Sigmoid colon (tissue), 7 donors: ENCODE measurements around the gene MORN5. TPM values are rescaled to one million over a fixed set of nuclear protein-coding genes. Genes with fewer than 3 reads are reported as not detected.

Experiments used
- DNase-seq: peaks from one replicate; pipeline ENCODE4 v3.0.0-alpha.2; 2019
- H3K27ac ChIP-seq, 4 donors: fragments of 200-600 bp; sonication (generic); one replicate each; pipeline ENCODE4 v1.5.1; 2016 to 2019; ENCODE audit warnings: mild to moderate bottlenecking in 1 of 4
- H3K27me3 ChIP-seq, 3 donors: fragments of 200-600 bp; sonication (generic); one replicate each; pipeline ENCODE4 v1.5.1; 2019; ENCODE audit warnings: mild to moderate bottlenecking in 1 of 3
- H3K36me3 ChIP-seq, 4 donors: fragments of 200-600 bp; sonication (generic); one replicate each; pipeline ENCODE4 v1.5.1; 2016 to 2019
- H3K4me1 ChIP-seq, 4 donors: fragments of 200-600 bp; sonication (generic); one replicate each; pipeline ENCODE4 v1.5.1; 2017 to 2019
- H3K4me3 ChIP-seq, 4 donors: fragments of 200-600 bp; sonication (generic); one replicate each; pipeline ENCODE4 v1.5.1; 2017 to 2019; ENCODE audit warnings: mild to moderate bottlenecking in 2 of 4, moderate library complexity in 1 of 4
- H3K9me3 ChIP-seq, 4 donors: fragments of 200-600 bp in 3 of 4; sonication (generic) in 3 of 4; one replicate each; pipeline versions ENCODE4 v1.5.1 to v1.6.1; 2013 to 2019
- EP300 ChIP-seq, 4 donors: sonication (generic); formaldehyde crosslinking; IDR thresholded peaks; one replicate each; pipeline ENCODE4 v1.6.1; 2017; ENCODE audit warnings: antibody characterized with exemption in 4 of 4
- POLR2A ChIP-seq, 2 donors: fragments of 450-650 bp; IDR thresholded peaks; one replicate each; pipeline ENCODE4 v1.6.1; 2016; ENCODE audit warnings: antibody characterized with exemption in 2 of 2, mild to moderate bottlenecking in 2 of 2, moderate library complexity in 2 of 2
- POLR2AphosphoS5 ChIP-seq, 4 donors: sonication (generic); formaldehyde crosslinking; IDR thresholded peaks; one replicate each; pipeline ENCODE4 v1.6.1; 2017; ENCODE audit warnings: antibody characterized with exemption in 4 of 4
- WGBS, 2 donors: extraction: QIAGEN DNeasy Blood & Tissue Kit; methylation state at CpG; one replicate each; pipeline ENCODE4 v1.1.7; 2013; 5-methylcytosine and 5-hydroxymethylcytosine counted together
- intact Hi-C: fragments of 100-400 bp; cut with DNase I; formaldehyde crosslinking; loops from one replicate; pipeline ENCODE4 v1.15.1; 2023
- polyA plus RNA-seq, 3 donors: library from polyadenylated mRNA; stranded (reverse); fragments of 200-250 nt; gene quantifications; one replicate each; pipeline ENCODE4 v1.2.3, GENCODE V29; 2013
- total RNA-seq, 4 donors: library from RNA; depleted of rRNA; stranded (reverse); fragments of >200 nt; gene quantifications; one replicate each; pipeline ENCODE4 v1.1.0, GENCODE V29; 2016
- TF ChIP-seq, protein P1 (sequence below), 4 experiments: fragments of 450-650 bp in 3 of 4; fragments of 200-600 bp in 1 of 4; IDR thresholded peaks; one replicate each; pipeline ENCODE4 v1.5.1; 2016 to 2019; ENCODE audit warnings: antibody characterized with exemption in 4 of 4, mild to moderate bottlenecking in 3 of 4, moderate library complexity in 2 of 4
- donor health status: healthy with polysubstance abuse.
- donor health status: Bipolar disorder and iron deficiency.
- donor health status: healthy.

The MORN5 gene
- total and polyA plus RNA-seq, 7 donors, result 2.4 to 45.7 (median 30.3) TPM; not detected in 1

DNA sequence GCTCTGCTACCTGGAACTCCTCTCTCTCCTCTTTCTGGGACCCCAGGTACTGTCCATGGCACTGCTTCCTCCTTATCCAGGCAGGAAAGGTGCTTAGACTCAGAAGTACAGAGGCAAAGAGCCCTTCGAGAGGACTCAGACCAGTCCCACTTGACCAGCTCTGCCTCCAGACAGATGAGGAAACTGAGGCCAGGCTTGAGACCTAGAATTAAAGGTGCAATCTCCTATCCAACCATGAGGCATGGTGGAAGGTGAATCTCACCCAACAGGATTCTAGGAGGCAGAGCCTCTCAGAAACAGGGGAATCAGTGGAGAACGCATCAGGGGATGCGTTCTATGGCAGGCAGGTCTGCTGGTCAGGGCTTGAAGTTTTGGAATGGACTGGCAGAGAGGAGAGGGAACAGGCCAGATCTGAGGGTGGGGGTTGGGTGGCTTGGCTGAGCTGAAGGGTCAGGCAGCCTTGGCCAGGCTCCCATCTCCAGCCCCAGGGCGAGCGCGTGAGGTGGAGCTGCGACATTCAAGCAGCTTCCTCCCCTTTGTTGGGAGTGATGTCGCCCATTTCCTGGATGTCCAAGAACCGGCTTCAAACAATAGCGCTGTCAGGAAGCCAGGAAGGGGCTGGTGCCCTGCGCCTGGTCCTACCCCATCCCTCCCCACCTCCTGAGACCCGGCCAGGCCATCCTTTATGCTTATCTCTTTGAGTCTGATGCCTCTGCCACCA, 26.3 kb upstream of the MORN5 start:
- Histone ChIP-seq H3K4me3 (no peak overlapping the region), H3K36me3 (no peaks in the 10 kb centered on the region), H3K27ac (no peak overlapping the region), H3K4me1 (peaks cover 0 to 12% (median 11%) of the 10 kb centered on the region in 4 donors), H3K9me3 (no peaks in the 10 kb centered on the region), H3K27me3 (no peaks in the 10 kb centered on the region)
- TF ChIP-seq POLR2A (IDR thresholded peaks at IDR 0.05), result no peak
- no peak for TF ChIP-seq POLR2AphosphoS5 (IDR thresholded peaks at IDR 0.05)
- TF ChIP-seq, protein P1, sequence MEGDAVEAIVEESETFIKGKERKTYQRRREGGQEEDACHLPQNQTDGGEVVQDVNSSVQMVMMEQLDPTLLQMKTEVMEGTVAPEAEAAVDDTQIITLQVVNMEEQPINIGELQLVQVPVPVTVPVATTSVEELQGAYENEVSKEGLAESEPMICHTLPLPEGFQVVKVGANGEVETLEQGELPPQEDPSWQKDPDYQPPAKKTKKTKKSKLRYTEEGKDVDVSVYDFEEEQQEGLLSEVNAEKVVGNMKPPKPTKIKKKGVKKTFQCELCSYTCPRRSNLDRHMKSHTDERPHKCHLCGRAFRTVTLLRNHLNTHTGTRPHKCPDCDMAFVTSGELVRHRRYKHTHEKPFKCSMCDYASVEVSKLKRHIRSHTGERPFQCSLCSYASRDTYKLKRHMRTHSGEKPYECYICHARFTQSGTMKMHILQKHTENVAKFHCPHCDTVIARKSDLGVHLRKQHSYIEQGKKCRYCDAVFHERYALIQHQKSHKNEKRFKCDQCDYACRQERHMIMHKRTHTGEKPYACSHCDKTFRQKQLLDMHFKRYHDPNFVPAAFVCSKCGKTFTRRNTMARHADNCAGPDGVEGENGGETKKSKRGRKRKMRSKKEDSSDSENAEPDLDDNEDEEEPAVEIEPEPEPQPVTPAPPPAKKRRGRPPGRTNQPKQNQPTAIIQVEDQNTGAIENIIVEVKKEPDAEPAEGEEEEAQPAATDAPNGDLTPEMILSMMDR (IDR thresholded peaks at IDR 0.05), result no peak
- TF ChIP-seq EP300 (IDR thresholded peaks at IDR 0.05), result no peak
- peak; percentile 64 for DNase-seq
- intact Hi-C loops, result no loop called here
- 79 to 86% methylated on average over 12 of the region's 12 CpGs for WGBS, 2 donors

DNA sequence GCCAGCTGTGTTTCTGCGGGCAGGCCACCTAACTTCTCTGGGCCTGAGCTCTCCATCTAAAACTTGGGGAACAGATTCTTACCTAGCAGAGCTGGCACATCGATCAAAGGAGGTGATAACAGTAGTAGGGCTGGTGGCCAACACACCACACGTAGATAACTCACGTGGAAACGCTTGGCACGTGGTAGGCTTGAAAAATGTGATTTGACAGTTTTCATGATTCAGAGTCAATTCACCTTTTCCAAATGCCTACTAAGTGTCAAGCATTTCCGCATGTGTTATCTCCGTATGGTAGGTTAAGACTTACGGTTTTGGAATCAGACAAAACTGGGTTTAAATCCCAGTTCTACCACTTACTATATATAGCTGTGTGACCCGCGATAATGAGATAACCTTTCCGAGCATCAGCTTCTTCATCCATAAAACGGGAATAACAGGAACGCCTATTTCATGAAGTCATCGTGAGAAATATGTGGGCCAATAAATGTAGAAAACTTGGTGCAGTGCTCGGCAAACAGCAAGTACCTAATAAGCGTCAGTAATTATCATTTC, 25.6 kb upstream of the MORN5 start:
- H3K4me3 ChIP-seq, result no peak overlapping the region

DNA sequence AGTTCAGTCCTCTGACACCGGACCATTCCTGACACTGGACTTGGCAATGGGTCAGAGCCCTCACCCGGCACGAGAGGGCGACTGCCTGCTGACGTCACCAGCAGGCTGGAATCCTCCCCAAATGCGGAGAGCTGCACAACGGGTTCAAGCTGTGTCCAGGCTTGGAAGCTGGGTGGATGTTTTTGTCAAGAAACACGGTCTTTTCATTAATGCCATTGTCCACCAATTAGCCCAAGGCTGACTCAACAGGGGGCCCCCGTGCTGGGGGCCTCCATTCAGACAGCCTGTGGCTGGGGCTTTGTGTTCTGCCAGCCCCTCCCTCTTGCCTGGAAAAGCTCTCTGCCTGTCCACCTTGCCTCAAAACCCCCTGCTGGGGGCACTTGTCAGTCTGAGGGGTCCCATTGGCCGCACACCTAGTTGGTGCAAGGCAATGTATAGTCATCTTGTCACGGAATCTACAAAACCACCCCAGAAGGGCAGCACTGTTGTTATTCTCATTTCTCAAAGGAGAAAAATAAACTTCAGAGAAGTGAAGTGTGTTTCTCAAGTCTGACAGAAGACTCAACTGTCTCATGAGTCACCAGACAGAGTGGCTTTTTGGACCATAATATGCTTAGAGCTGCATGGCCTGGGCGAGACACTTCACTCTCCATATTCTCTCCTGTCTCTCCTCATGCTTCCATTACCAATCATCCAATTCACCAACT, 24.7 kb upstream of the MORN5 start:
- peaks cover 0 to 12% (median 11%) of the 10 kb centered on the region in 4 donors for H3K4me1 ChIP-seq
- 70 to 77% methylated on average over 12 of the region's 12 CpGs for WGBS, 2 donors
- H3K27me3 ChIP-seq, result no peaks in the 10 kb centered on the region
- no peaks in the 10 kb centered on the region for H3K9me3 ChIP-seq
- H3K4me3 ChIP-seq, result no peak overlapping the region
- peak; percentile 58 for DNase-seq
- H3K27ac ChIP-seq, result no peak overlapping the region
- intact Hi-C loops, result no loop called here
- TF ChIP-seq POLR2AphosphoS5 (IDR thresholded peaks at IDR 0.05), result no peak
- TF ChIP-seq, protein P1 (IDR thresholded peaks at IDR 0.05), result no peak
- TF ChIP-seq EP300 (IDR thresholded peaks at IDR 0.05), result no peak
- TF ChIP-seq POLR2A (IDR thresholded peaks at IDR 0.05), result no peak
- H3K36me3 ChIP-seq, result no peaks in the 10 kb centered on the region

More for the DNA sequence above, 25.6 kb upstream of the MORN5 start:
- no peak for DNase-seq
- 85% methylated on average over 17 of the region's 17 CpGs for WGBS, 2 donors
- Histone ChIP-seq H3K27ac (no peak overlapping the region), H3K36me3 (no peaks in the 10 kb centered on the region), H3K9me3 (no peaks in the 10 kb centered on the region), H3K4me1 (peaks cover 0 to 12% (median 11%) of the 10 kb centered on the region in 4 donors), H3K27me3 (no peaks in the 10 kb centered on the region)
- TF ChIP-seq POLR2A (IDR thresholded peaks at IDR 0.05), result no peak
- intact Hi-C loops, result no loop called here

DNA sequence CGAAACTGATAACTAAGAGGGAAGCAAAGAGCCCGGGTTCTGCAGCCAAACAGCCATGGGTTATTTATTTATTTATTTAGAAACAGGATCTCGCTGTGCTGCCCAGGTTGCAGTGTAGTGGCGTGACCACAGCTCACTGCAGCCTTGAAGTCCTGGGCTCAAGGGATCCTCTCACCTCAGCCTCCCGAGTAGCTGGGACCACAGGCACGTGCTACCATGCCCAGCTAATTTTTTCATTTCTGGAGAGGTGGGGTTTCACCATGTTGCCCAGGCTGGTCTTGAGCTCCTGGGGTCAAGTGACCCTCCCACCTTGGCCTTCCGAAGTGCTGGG, 24.2 kb upstream of the MORN5 start:
- Histone ChIP-seq H3K36me3 (no peaks in the 10 kb centered on the region), H3K4me1 (peaks cover 0 to 12% (median 11%) of the 10 kb centered on the region in 4 donors), H3K4me3 (no peak overlapping the region), H3K27ac (no peak overlapping the region), H3K9me3 (no peaks in the 10 kb centered on the region), H3K27me3 (no peaks in the 10 kb centered on the region)
- DNase-seq, result peak; percentile 36
- TF ChIP-seq EP300 (IDR thresholded peaks at IDR 0.05), result no peak
- TF ChIP-seq POLR2AphosphoS5 (IDR thresholded peaks at IDR 0.05), result no peak
- TF ChIP-seq, protein P1 (IDR thresholded peaks at IDR 0.05), result no peak
- no peak for TF ChIP-seq POLR2A (IDR thresholded peaks at IDR 0.05)
- intact Hi-C loops, result no loop called here
- 88 to 90% methylated on average over 7 of the region's 7 CpGs for WGBS, 2 donors

DNA sequence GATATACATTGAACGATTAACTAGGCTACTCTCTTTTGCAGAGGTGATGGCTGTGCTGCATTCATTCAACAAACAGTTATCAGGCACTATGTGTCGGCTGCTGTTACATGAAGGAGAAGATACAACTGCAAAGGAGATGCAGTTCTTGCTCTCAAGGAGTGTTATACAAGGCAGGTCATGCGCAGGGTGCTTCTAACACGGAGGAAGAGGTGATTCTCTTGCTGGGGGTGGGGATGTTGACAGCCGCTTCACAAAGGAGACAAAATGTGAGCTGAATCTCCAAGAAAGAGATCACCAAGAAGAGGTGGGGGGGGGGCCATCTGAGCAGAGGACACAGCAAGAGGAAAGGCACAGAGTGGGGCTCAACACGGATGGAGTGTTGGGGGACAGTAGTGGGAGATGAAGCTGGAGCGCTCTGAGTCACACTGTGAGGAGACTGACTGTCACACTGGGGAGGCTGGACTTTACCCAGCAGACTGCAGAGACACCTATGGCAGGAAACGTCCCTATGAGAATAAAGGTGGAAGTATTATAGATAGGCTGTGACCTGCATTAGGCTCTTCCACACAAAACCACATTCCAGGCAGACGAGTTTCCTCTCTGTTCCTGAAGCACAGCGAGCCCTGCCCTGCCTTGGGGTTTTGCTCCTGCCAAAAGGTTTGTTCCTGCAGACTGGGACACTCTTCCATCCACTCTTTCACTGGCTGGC, 21.0 kb upstream of the MORN5 start:
- H3K4me1 ChIP-seq, result no peaks in the 10 kb centered on the region
- intact Hi-C loops, result no loop called here

More for the DNA sequence above, 21.0 kb upstream of the MORN5 start:
- no peaks in the 10 kb centered on the region for H3K27me3 ChIP-seq
- no peak overlapping the region for H3K27ac ChIP-seq
- no peak for TF ChIP-seq EP300 (IDR thresholded peaks at IDR 0.05)
- TF ChIP-seq, protein P1 (IDR thresholded peaks at IDR 0.05), result no peak
- TF ChIP-seq POLR2A (IDR thresholded peaks at IDR 0.05), result no peak
- TF ChIP-seq POLR2AphosphoS5 (IDR thresholded peaks at IDR 0.05), result no peak
- DNase-seq, result no peak
- H3K36me3 ChIP-seq, result peaks cover 6 to 24% (median 9%) of the 10 kb centered on the region in 4 donors
- no peaks in the 10 kb centered on the region for H3K9me3 ChIP-seq
- 59 to 81% methylated on average over 10 of the region's 10 CpGs for WGBS, 2 donors
- H3K4me3 ChIP-seq, result no peak overlapping the region
